Transverse colon (tissue), 3 donors: ENCODE results near the gene WLS.

Experiments used
- POLR2A ChIP-seq: fragments of 450-650 bp; IDR thresholded peaks from one replicate; pipeline ENCODE4 v1.6.1; 2016; ENCODE audit warnings: antibody characterized with exemption, mild to moderate bottlenecking, moderate library complexity
- TF ChIP-seq, protein P1 (sequence below), 5 experiments: fragments of 200-600 bp in 3 of 5; fragments of 450-650 bp in 2 of 5; sonication (generic) in 3 of 5; IDR thresholded peaks; 1 replicate in 2 of 5; 2 replicates in 3 of 5; pipeline ENCODE4 v1.5.1; 2016 to 2017; ENCODE audit warnings: antibody characterized with exemption in 5 of 5, inconsistent platforms in 3 of 5, mild to moderate bottlenecking in 2 of 5, moderate library complexity in 1 of 5

DNA sequence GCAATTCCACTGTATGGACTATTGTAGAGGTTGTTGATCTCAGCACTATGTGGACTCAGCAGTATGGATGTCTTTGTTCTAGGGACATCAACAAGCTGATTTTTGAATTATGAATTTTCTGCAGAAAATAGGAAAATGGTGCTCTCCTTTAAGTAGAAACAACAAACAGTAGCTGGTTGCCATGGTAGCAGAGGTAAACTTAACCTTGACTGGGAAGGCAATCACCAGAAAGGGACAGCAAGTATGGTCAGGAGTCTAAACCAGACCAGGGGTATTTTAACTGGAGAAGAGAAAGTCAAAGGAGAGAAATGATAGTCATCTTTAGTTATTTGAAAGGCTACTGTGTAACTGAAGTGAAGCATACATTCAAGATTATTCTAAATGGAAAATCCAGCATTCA is 22.3 kb downstream of the WLS start:
- TF ChIP-seq, protein P1, sequence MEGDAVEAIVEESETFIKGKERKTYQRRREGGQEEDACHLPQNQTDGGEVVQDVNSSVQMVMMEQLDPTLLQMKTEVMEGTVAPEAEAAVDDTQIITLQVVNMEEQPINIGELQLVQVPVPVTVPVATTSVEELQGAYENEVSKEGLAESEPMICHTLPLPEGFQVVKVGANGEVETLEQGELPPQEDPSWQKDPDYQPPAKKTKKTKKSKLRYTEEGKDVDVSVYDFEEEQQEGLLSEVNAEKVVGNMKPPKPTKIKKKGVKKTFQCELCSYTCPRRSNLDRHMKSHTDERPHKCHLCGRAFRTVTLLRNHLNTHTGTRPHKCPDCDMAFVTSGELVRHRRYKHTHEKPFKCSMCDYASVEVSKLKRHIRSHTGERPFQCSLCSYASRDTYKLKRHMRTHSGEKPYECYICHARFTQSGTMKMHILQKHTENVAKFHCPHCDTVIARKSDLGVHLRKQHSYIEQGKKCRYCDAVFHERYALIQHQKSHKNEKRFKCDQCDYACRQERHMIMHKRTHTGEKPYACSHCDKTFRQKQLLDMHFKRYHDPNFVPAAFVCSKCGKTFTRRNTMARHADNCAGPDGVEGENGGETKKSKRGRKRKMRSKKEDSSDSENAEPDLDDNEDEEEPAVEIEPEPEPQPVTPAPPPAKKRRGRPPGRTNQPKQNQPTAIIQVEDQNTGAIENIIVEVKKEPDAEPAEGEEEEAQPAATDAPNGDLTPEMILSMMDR (IDR thresholded peaks at IDR 0.05), result no peak
- TF ChIP-seq POLR2A, result no peak
